Erythroblast (primary cell): ENCODE data around the gene NCR1.
"Not testable (repeated sequence)": the region's sequence is repeated elsewhere in the genome, so short reads cannot be mapped to it uniquely, and the experiment has no call there.

Experiments used
- GATA1 ChIP-seq: IDR thresholded peaks from 2 replicates; pipeline ENCODE4 v1.6.1; 2011; ENCODE audit warnings: low read depth, mild to moderate bottlenecking, control low read depth, low read length, moderate library complexity
- POLR2A ChIP-seq: IDR thresholded peaks from 2 replicates; pipeline ENCODE4 v1.6.1; 2011; ENCODE audit warnings: mild to moderate bottlenecking, low read length

GRCh38 chr19:54898685-54899084 lies 7.3 kb upstream of the NCR1 start:
- not testable (repeated sequence) for TF ChIP-seq POLR2A, GATA1
